Trophoblast cell (in vitro differentiated cells and primary cell): ENCODE results near the gene SP5.

Source experiments
- DNase-seq, 2 donors: peaks; one replicate each; pipeline ENCODE4 v3.0.0-alpha.2; 2016
- H2AFZ ChIP-seq: 2 replicates; pipeline ENCODE4 v1.6.1; 2013; ENCODE audit warnings: low read length, moderate library complexity, mild to moderate bottlenecking; ENCODE audit not compliant: insufficient read depth, poor library complexity
- H2AK5ac ChIP-seq: 2 replicates; pipeline ENCODE4 v1.6.1; 2013; ENCODE audit warnings: mild to moderate bottlenecking, low read length
- H2BK120ac ChIP-seq: 2 replicates; pipeline ENCODE4 v1.6.1; 2013; ENCODE audit warnings: low read length, mild to moderate bottlenecking, moderate library complexity; ENCODE audit not compliant: insufficient read depth, poor library complexity
- H2BK12ac ChIP-seq: 2 replicates; pipeline ENCODE4 v1.6.1; 2013; ENCODE audit warnings: mild to moderate bottlenecking, low read length, moderate library complexity
- H2BK5ac ChIP-seq: 2 replicates; pipeline ENCODE4 v1.6.1; 2013; ENCODE audit warnings: low read length, low read depth, moderate library complexity, mild to moderate bottlenecking; ENCODE audit not compliant: poor library complexity
- H3K14ac ChIP-seq: 2 replicates; pipeline ENCODE4 v1.6.1; 2013; ENCODE audit warnings: mild to moderate bottlenecking, low read length
- H3K18ac ChIP-seq: 2 replicates; pipeline ENCODE4 v1.6.1; 2013; ENCODE audit warnings: mild to moderate bottlenecking, low read length
- H3K23ac ChIP-seq: 2 replicates; pipeline ENCODE4 v1.6.1; 2013; ENCODE audit warnings: low read length
- H3K27ac ChIP-seq: 2 replicates; pipeline ENCODE4 v1.5.1; 2013; ENCODE audit warnings: low read depth, mild to moderate bottlenecking, inconsistent platforms, low read length, moderate library complexity
- H3K27me3 ChIP-seq: 2 replicates; pipeline ENCODE4 v1.6.1; 2013; ENCODE audit warnings: inconsistent platforms, mild to moderate bottlenecking, low read length, moderate library complexity; ENCODE audit not compliant: insufficient read depth
- H3K36me3 ChIP-seq, 2 experiments: 1 replicate in 1 of 2; 2 replicates in 1 of 2; pipeline ENCODE4 v1.6.1; 2013; ENCODE audit warnings: low read length in 2 of 2, mild to moderate bottlenecking in 2 of 2, moderate library complexity in 1 of 2; ENCODE audit not compliant: insufficient read depth in 2 of 2, control insufficient read depth in 1 of 2
- H3K4ac ChIP-seq: 2 replicates; pipeline ENCODE4 v1.6.1; 2013; ENCODE audit warnings: low read depth, mild to moderate bottlenecking, low read length, moderate library complexity
- H3K4me1 ChIP-seq, 2 experiments: 1 replicate in 1 of 2; 2 replicates in 1 of 2; pipeline ENCODE4 v1.6.1; 2013; ENCODE audit warnings: low read length in 2 of 2, mild to moderate bottlenecking in 2 of 2, moderate library complexity in 1 of 2; ENCODE audit not compliant: insufficient read depth in 2 of 2, control insufficient read depth in 1 of 2
- H3K4me2 ChIP-seq: 2 replicates; pipeline ENCODE4 v1.6.1; 2013; ENCODE audit warnings: inconsistent platforms, mild to moderate bottlenecking, low read length, moderate library complexity
- H3K4me3 ChIP-seq: 2 replicates; pipeline ENCODE4 v1.5.1; 2013; ENCODE audit warnings: mild to moderate bottlenecking, low read depth, low read length, inconsistent platforms
- H3K79me1 ChIP-seq: one replicate; pipeline ENCODE4 v1.6.1; 2013; ENCODE audit warnings: low read length
- H3K79me2 ChIP-seq: 2 replicates; pipeline ENCODE4 v1.6.1; 2013; ENCODE audit warnings: low read length, mild to moderate bottlenecking; ENCODE audit not compliant: control insufficient read depth, insufficient read depth, poor library complexity
- H3K9ac ChIP-seq: 2 replicates; pipeline ENCODE4 v1.6.1; 2013; ENCODE audit warnings: mild to moderate bottlenecking, low read length
- H3K9me3 ChIP-seq: 2 replicates; pipeline ENCODE4 v1.6.1; 2013; ENCODE audit warnings: low read depth, mild to moderate bottlenecking, control low read depth, inconsistent platforms, low read length; ENCODE audit not compliant: insufficient read depth
- H4K12ac ChIP-seq: 2 replicates; pipeline ENCODE4 v1.6.1; 2013; ENCODE audit warnings: low read depth, mild to moderate bottlenecking, low read length, moderate library complexity
- H4K8ac ChIP-seq: 2 replicates; pipeline ENCODE4 v1.6.1; 2013; ENCODE audit warnings: low read depth, mild to moderate bottlenecking, low read length, moderate library complexity
- H4K91ac ChIP-seq: one replicate; pipeline ENCODE4 v1.6.1; 2013; ENCODE audit warnings: low read depth, mild to moderate bottlenecking, low read length, moderate library complexity
- WGBS: extraction: QIAGEN DNeasy Blood & Tissue Kit; methylation state at CpG from one replicate; pipeline ENCODE4 v1.1.7; 2013; ENCODE audit warnings: missing lambda C conversion rate; ENCODE audit not compliant: insufficient read length, insufficient coverage; ENCODE audit errors: extremely low coverage; 5-methylcytosine and 5-hydroxymethylcytosine counted together

The SP5 gene

GRCh38 chr2:170743530-170744239 is 28.5 kb downstream of the SP5 start:
- H2AK5ac ChIP-seq: no peak overlapping the region
- H3K27me3 ChIP-seq: no peaks in the 10 kb centered on the region
- no peak overlapping the region for H3K4ac ChIP-seq
- H3K36me3 ChIP-seq: no peaks in the 10 kb centered on the region
- H3K4me2 ChIP-seq: no peak overlapping the region
- DNase-seq: no peak
- H4K8ac ChIP-seq: no peak overlapping the region
- no peak overlapping the region for H3K4me3 ChIP-seq
- H3K4me1 ChIP-seq: peaks cover 0 to 2% of the 10 kb centered on the region in 2 experiments
- H3K23ac ChIP-seq: no peak overlapping the region
- H3K14ac ChIP-seq: no peak overlapping the region
- H3K79me2 ChIP-seq: no peaks in the 10 kb centered on the region
- H3K79me1 ChIP-seq: no peaks in the 10 kb centered on the region
- H2BK120ac ChIP-seq: no peak overlapping the region
- H3K18ac ChIP-seq: no peak overlapping the region
- no peak overlapping the region for H2AFZ ChIP-seq
- H4K91ac ChIP-seq: no peak overlapping the region
- no CpG with 5 or more reads among the region's 8 CpGs for WGBS
- no peak overlapping the region for H2BK12ac ChIP-seq
- no peak overlapping the region for H4K12ac ChIP-seq
- no peaks in the 10 kb centered on the region for H3K9me3 ChIP-seq
- H3K27ac ChIP-seq: no peak overlapping the region
- no peak overlapping the region for H3K9ac ChIP-seq
- no peak overlapping the region for H2BK5ac ChIP-seq

GRCh38 chr2:170744248-170745002 is 29.3 kb downstream of the SP5 start:
- no peaks in the 10 kb centered on the region for H3K79me1 ChIP-seq
- no peak overlapping the region for H2BK12ac ChIP-seq
- H3K18ac ChIP-seq: no peak overlapping the region
- no peak overlapping the region for H4K8ac ChIP-seq
- H3K36me3 ChIP-seq: no peaks in the 10 kb centered on the region
- no peak overlapping the region for H3K4me2 ChIP-seq
- no peak overlapping the region for H3K9ac ChIP-seq
- no peak overlapping the region for H4K91ac ChIP-seq
- H3K4me3 ChIP-seq: no peak overlapping the region
- peaks cover 0 to 2% of the 10 kb centered on the region in 2 experiments for H3K4me1 ChIP-seq
- H3K4ac ChIP-seq: no peak overlapping the region
- no peak overlapping the region for H2AK5ac ChIP-seq
- no peak overlapping the region for H4K12ac ChIP-seq
- peak; percentile 77 to 94 for DNase-seq
- no peak overlapping the region for H3K27ac ChIP-seq
- no peaks in the 10 kb centered on the region for H3K27me3 ChIP-seq
- no peaks in the 10 kb centered on the region for H3K9me3 ChIP-seq
- no peak overlapping the region for H2BK120ac ChIP-seq
- no peak overlapping the region for H2AFZ ChIP-seq
- H3K23ac ChIP-seq: no peak overlapping the region
- H3K79me2 ChIP-seq: no peaks in the 10 kb centered on the region
- no peak overlapping the region for H2BK5ac ChIP-seq
- H3K14ac ChIP-seq: no peak overlapping the region
- WGBS: no CpG with 5 or more reads among the region's 14 CpGs

- WGBS: no CpG with 5 or more reads among the region's 6 CpGs
- DNase-seq: no peak
- Histone ChIP-seq H4K8ac (no peak overlapping the region), H2BK12ac (no peak overlapping the region), H3K4me2 (no peak overlapping the region), H3K9me3 (no peaks in the 10 kb centered on the region), H2BK5ac (no peak overlapping the region), H2AFZ (no peak overlapping the region), H2AK5ac (no peak overlapping the region), H3K79me1 (no peaks in the 10 kb centered on the region), H3K36me3 (no peaks in the 10 kb centered on the region), H3K23ac (no peak overlapping the region), H3K4me3 (no peak overlapping the region), H4K91ac (no peak overlapping the region), H3K9ac (no peak overlapping the region), H2BK120ac (no peak overlapping the region), H3K4me1 (peaks cover 0 to 2% of the 10 kb centered on the region in 2 experiments), H4K12ac (no peak overlapping the region), H3K27ac (no peak overlapping the region), H3K14ac (no peak overlapping the region), H3K18ac (no peak overlapping the region), H3K27me3 (no peaks in the 10 kb centered on the region), H3K4ac (no peak overlapping the region), H3K79me2 (no peaks in the 10 kb centered on the region)
These were observed 30.2 kb downstream of the SP5 start for GRCh38 chr2:170745305-170745704.

- no peak overlapping the region for H4K8ac ChIP-seq
- no peak overlapping the region for H3K27ac ChIP-seq
- peak in 1 of 2 donors; percentile 10 for DNase-seq
- H3K79me2 ChIP-seq: no peaks in the 10 kb centered on the region
- no CpG with 5 or more reads among the region's 4 CpGs for WGBS
- H3K4ac ChIP-seq: no peak overlapping the region
- no peak overlapping the region for H3K14ac ChIP-seq
- H3K36me3 ChIP-seq: no peaks in the 10 kb centered on the region
- H3K9me3 ChIP-seq: no peaks in the 10 kb centered on the region
- H2AK5ac ChIP-seq: no peak overlapping the region
- H2BK12ac ChIP-seq: no peak overlapping the region
- no peaks in the 10 kb centered on the region for H3K79me1 ChIP-seq
- H4K12ac ChIP-seq: no peak overlapping the region
- no peak overlapping the region for H3K4me2 ChIP-seq
- peaks cover 0 to 2% of the 10 kb centered on the region in 2 experiments for H3K4me1 ChIP-seq
- no peak overlapping the region for H3K4me3 ChIP-seq
- H2BK5ac ChIP-seq: no peak overlapping the region
- H2AFZ ChIP-seq: no peak overlapping the region
- H3K23ac ChIP-seq: no peak overlapping the region
- no peak overlapping the region for H2BK120ac ChIP-seq
- no peak overlapping the region for H3K18ac ChIP-seq
- H3K27me3 ChIP-seq: no peaks in the 10 kb centered on the region
- no peak overlapping the region for H3K9ac ChIP-seq
- H4K91ac ChIP-seq: no peak overlapping the region
These were observed 32.8 kb downstream of the SP5 start for GRCh38 chr2:170747921-170748320.
